GM12874 (cell line): ENCODE measurements around the gene TMEM141.

ENCODE experiments used
- CTCF ChIP-seq: IDR thresholded peaks from 2 replicates; pipeline ENCODE4 v1.5.1; 2011; ENCODE audit warnings: low read depth, mild to moderate bottlenecking, control low read depth, low read length, moderate library complexity; ENCODE audit not compliant: insufficient read depth

The TMEM141 gene

DNA sequence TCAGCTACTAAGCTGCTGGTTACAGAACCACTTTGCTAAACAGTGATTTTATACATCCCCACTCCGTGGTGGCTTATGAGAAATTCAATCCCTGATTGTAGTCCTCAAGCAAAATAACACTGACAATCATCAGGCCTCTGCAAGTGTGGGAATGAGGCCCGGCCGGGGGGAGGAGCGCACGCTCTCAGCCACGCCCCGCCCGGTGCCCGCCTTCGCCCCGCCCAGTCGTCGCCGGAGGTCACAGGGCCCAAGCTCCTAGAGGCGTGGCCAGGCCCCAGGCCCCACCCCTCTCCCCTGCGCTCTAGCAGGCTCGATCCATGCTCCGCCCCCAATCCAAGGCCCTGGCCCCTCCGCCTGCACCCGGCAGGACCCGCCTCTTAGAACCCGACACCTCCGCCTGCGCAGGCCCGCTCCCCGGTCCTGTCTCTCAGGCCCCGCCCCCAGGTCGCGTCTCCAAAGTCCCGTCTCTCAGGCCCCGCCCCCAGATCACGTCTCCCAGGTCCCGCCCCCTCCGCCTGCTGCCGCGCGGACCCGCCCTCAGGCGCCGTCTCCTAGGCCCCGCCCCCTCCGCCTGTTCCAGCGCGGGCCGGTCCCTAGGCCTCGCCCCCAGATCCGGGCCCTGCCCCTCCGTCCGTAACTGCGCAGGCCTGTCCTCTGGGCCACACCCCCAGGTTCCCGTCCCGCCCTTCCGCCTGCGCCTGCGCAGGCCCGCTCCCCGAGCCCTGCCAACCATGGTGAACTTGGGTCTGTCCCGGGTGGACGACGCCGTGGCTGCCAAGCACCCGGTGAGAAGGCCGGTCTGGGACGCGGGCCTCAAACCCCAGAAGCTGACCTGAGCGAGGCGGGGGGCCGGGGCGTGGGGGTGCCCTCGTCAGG lies at the start of gene TMEM141:
Gene TMEM141, plus strand, starts transcription at position 705 of the 876 bp plus-strand sequence. Its CDS starts 27 bp downstream, at position 732.
- no peak for TF ChIP-seq CTCF

- TF ChIP-seq CTCF = no peak
These were observed 49.1 kb upstream of the TMEM141 start for GRCh38 chr9:136741883-136742571.

GRCh38 chr9:136742591-136743391 lies 48.4 kb upstream of the TMEM141 start, which contains the start of gene LCN10:
Gene LCN10, minus strand, starts transcription at chr9:136742940. Its CDS starts 37 bp downstream, at chr9:136742903.
- TF ChIP-seq CTCF = no peak

GRCh38 chr9:136743639-136744211 lies 47.4 kb upstream of the TMEM141 start:
- no peak for TF ChIP-seq CTCF

- no peak for TF ChIP-seq CTCF
These were observed 46.4 kb upstream of the TMEM141 start for GRCh38 chr9:136744773-136745172.

DNA sequence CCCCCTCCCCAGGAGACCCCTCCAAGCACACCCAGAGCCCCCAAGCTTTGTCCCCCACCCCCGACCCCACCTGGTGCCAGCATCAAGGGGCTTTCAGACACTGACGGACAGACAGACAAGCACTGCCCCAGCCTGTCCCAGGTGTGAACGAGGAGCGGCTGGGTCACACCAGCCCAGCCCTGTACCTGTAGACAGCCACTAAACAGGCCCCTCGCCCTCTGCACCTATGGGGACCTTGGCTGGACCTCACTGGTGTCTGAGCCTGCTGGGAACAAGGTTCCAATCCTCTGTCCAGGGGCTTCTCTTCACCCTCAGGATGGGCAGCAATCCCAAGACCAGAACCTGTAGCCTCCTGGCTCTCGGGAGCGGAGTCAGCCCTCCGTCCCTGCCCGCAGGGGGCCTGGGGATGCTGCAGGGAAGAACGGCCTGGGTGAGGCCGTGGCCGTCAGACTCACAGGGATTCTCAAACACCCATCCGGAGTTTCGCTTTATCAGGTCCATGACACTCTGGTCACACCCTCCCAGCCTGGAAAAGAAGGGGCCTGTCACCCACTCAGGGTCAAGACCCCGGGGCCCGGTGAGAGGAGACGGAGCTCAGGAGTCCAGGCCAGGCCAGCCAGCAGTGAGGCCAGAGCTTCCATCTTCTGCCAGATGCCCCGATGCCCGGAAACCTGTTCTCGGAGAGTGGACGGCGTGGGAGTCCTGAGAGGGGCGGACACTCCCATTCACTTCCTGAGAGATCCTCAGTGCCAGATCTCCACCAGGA lies 45.6 kb upstream of the TMEM141 start:
- no peak for TF ChIP-seq CTCF
